Hair follicle dermal papilla cell (primary cell): ENCODE results near the gene DUSP28. TPM values are rescaled to one million over a fixed set of nuclear protein-coding genes. Genes with fewer than 3 reads are reported as not detected.

Experiments used
- total RNA-seq: library from RNA; depleted of rRNA; stranded (reverse); fragments of >200 nt; gene quantifications from 2 replicates; pipeline ENCODE4 v1.2.3, GENCODE V29; 2012

The DUSP28 gene, protein sequence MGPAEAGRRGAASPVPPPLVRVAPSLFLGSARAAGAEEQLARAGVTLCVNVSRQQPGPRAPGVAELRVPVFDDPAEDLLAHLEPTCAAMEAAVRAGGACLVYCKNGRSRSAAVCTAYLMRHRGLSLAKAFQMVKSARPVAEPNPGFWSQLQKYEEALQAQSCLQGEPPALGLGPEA
- total RNA-seq = 1.9 and 3.4 TPM in 2 replicates

DNA sequence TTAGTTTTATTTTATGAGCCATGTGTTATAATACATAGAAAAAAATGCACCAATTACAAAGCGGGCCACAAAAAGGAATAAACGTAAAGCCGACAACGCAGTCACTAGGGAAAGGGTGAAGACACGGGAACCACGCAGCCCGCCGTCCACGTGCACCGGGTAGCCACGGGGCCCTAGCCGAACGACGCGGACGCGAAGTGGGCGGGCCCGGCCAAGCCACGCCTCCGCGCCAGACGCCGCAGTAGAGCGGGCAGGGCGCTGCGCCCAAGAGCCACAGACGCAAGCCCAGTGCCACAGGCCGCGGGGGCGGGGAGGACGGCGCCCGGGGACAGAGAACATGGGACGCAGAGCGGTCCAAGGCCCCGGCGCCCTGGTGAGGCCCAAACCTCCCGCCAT lies at the start of gene DUSP28:
DUSP28 (plus strand) TSS at position 274 of the 396 bp plus-strand sequence. CDS start 328 bp downstream, outside the sequence.

DNA sequence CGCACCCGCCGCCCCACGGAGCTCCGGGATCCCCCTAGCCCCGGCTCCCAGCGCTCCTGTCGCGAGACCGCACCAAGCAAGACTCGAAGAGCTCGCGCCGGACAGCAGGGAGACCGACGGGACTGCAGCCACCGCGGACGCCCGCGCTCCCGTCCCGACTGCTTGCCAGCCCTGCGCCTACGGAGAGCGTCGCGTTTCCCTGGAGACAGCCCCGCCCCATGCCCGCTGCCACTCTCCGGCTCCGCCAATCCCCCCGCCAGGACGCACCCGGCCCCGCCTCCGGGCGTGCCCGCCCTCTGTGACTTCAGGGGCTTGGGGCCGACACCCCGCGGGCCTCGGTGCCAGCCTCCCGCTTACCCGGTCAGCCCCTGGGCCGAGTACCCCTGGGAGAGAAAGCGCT lies 2.3 kb upstream of the DUSP28 start, which contains the start of gene ANKMY1:
ANKMY1 (minus strand) TSS at position 181 of the 400 bp plus-strand sequence. CDS start 653 bp downstream, outside the sequence.

DNA sequence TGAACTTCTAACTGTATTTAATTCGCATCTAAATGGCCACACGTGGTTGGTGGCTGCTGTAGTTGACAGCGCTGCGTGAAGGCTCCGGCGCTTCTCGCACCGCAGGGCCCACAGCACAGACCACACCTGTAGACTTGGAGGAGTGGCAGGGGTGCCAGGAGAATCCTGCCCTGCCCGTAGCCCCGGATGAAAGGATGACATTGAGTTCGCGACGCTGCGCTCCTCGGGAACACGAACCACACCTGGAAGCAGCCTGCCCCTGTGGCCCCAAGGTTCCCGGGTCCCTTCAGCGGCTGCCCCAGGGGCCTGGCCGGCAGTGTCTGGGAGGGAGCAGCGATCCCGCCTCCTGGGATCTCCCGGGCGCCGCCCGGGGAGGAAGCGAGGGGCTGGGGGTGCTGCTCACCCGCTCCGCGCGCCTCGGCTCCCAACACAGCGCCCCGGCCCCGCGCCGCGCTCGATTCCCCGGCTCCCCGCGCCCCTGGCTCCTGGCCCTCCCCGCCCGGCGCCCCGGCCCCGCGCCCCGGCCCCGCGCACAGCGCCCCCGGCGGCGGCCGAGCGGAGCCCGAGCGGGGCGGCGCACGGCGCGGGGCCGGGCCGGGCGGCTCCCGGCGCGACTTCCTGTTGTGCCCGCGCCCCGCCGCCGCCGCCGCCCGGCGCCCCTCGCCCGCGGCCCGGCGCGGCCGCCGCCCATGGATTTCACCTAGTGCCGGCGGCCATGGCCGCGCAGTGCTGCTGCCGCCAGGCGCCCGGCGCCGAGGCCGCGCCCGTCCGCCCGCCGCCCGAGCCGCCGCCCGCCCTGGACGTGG lies 7.9 kb downstream of the DUSP28 start, which contains the start of gene RNPEPL1:
RNPEPL1 (plus strand) TSS at position 613 of the 806 bp plus-strand sequence; CDS start at position 716, 103 bp downstream.

DNA sequence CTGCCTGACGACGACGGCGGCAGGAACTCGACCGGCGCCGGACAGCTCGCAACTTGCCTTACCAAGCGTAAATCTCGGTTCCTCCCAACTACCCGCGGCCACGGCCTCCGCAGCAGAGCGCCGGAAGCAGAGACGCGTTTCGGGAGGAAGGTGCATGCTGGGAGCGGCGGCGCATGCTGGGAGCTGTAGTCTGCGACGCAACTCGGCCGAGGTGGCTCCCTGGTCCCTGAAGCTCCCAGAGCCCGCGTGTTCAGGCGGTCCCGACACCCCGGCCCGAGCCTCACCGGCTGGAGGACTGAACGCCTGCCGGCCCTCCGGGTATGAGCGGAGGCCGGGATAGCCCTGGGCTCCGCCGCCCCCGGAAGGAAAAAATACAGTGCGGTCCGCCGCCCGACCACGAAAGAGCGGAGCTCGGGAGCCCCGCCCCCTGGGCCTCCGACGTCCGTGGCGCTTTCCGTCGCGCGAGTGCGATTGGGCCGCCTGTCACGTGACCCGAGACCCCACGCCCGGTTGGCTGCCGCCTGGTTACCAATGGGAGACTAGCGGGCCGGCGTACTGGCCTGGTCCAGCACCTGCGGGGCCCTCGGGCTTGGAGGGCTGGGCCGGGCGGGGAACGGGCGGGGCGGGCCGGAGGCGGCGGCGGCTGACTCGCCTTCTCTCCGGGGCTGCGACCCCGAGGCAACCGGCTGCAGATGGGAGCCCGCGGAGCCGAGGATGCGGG lies 26.2 kb downstream of the DUSP28 start, which contains the start of gene CAPN10:
CAPN10 (plus strand) TSS at position 537 of the 721 bp plus-strand sequence; CDS start at position 715, 178 bp downstream.

Other genes starting within 250 kb of the DUSP28 start
- 56.5 and 84.5 TPM in 2 replicates for gene GPC1, start 124.7 kb upstream of the DUSP28 start, total RNA-seq
- gene ANKMY1, start 2.4 kb upstream of the DUSP28 start, total RNA-seq = 10.6 and 11.2 TPM in 2 replicates
- 12.5 and 13.2 TPM in 2 replicates for gene RNPEPL1, start 8.1 kb downstream of the DUSP28 start, total RNA-seq
- 15.9 and 23.5 TPM in 2 replicates for gene CAPN10, start 26.4 kb downstream of the DUSP28 start, total RNA-seq
- 0.32 and 0.73 TPM in 2 replicates for gene GPR35, start 65.1 kb downstream of the DUSP28 start, total RNA-seq
- gene AQP12B, start 122.5 kb downstream of the DUSP28 start, total RNA-seq = not detected in 2 replicates
- gene AQP12A, start 131.5 kb downstream of the DUSP28 start, total RNA-seq = not detected in 2 replicates